ENCODE results near the gene PRKAG2.
A peak's percentile ranks its signal among the peaks of the same experiment; 100 is the strongest.

DNA sequence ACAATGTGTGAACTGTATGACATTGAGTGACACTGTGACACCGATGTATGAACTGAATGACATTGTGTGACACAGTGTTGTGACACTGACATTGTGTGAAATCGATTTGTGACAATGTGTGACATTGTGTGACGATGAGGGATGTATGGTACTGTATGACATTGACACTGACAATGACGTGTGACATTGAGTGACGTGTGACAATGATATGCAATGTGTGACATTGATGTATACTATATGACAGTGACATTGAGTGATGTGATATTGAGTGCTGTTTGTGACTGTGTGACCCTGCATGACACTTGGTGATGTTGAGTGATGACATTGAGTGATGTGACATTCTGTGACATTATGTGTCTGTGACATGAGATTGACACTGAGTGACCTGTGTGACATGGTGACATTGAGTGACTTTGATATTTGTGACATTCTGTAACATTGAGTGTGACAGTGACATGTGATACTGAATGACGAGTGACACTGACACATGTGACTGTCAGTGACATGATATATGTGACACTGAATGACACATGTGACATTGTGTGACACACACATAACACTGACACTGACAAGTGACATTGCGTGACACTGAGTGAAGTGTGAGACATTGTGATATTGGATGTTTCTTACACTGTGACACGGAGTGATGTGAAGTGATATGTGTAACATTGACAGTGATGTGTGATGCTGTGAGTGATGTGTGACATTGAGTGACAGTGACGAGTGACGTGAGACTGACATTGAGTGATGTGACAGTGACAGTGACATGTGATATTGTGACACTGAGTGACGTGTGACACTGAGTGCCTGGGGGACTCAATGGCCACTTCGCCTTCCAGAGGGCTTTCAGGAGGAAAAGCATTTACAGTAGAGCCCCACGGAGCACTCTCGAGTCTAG, 167.5 kb downstream of the PRKAG2 start:
- TF ChIP-seq EZH2phosphoT487 (IDR thresholded peaks at IDR 0.05; ENCODE audit: insufficient read depth, low read depth) (peak; percentile 90), EZH2 (IDR thresholded peaks at IDR 0.05; ENCODE audit: insufficient read depth, poor library complexity, severe bottlenecking) (no peak)
